GM23248 (cell line): ENCODE measurements around the gene UCN2. TPM values are rescaled to one million over a fixed set of nuclear protein-coding genes. Genes with fewer than 3 reads are reported as not detected.
A peak's percentile ranks its signal among the peaks of the same experiment; 100 is the strongest.

Experiments used
- DNase-seq: peaks from one replicate; pipeline ENCODE4 v3.0.0-alpha.2; 2015
- H2AFZ ChIP-seq: fragments of 200-600 bp; sonication (generic); 2 replicates; pipeline ENCODE4 v1.6.1; 2016; ENCODE audit warnings: antibody characterized with exemption
- H3F3A ChIP-seq: fragments of 200-600 bp; sonication (generic); 2 replicates; pipeline ENCODE4 v1.6.1; 2016; ENCODE audit warnings: mild to moderate bottlenecking, antibody characterized with exemption, mixed run types; ENCODE audit not compliant: insufficient read depth
- H3K27ac ChIP-seq: fragments of 200-600 bp; sonication (generic); 2 replicates; pipeline ENCODE4 v1.5.1; 2016; ENCODE audit warnings: mild to moderate bottlenecking
- H3K27me3 ChIP-seq: fragments of 200-600 bp; sonication (generic); replicated peaks from 2 replicates; pipeline ENCODE4 v1.6.1; 2016; ENCODE audit warnings: mild to moderate bottlenecking; ENCODE audit not compliant: insufficient read depth
- H3K36me3 ChIP-seq: fragments of 200-600 bp; sonication (generic); 2 replicates; pipeline ENCODE4 v1.6.1; 2016; ENCODE audit warnings: low read depth, mild to moderate bottlenecking
- H3K4me1 ChIP-seq: fragments of 200-600 bp; sonication (generic); 2 replicates; pipeline ENCODE4 v1.6.1; 2016; ENCODE audit warnings: mild to moderate bottlenecking; ENCODE audit not compliant: insufficient read depth
- H3K4me2 ChIP-seq: fragments of 200-600 bp; sonication (generic); one replicate; pipeline ENCODE4 v1.6.1; 2016; ENCODE audit warnings: mild to moderate bottlenecking; ENCODE audit not compliant: unreplicated experiment
- H3K4me3 ChIP-seq: fragments of 200-600 bp; sonication (generic); 2 replicates; pipeline ENCODE4 v1.5.1; 2016; ENCODE audit warnings: mild to moderate bottlenecking
- H3K79me2 ChIP-seq: fragments of 200-600 bp; sonication (generic); 2 replicates; pipeline ENCODE4 v1.6.1; 2016; ENCODE audit warnings: mild to moderate bottlenecking; ENCODE audit not compliant: insufficient read depth
- H3K9ac ChIP-seq: fragments of 200-600 bp; sonication (generic); 2 replicates; pipeline ENCODE4 v1.6.1; 2016; ENCODE audit warnings: mild to moderate bottlenecking
- H3K9me2 ChIP-seq: fragments of 200-600 bp; sonication (generic); 2 replicates; pipeline ENCODE4 v1.6.1; 2016; ENCODE audit warnings: mixed run types, mild to moderate bottlenecking, moderate library complexity; ENCODE audit not compliant: insufficient read depth
- H3K9me3 ChIP-seq: fragments of 200-600 bp; sonication (generic); one replicate; pipeline ENCODE4 v1.6.1; 2017; ENCODE audit warnings: low read depth
- H4K20me1 ChIP-seq: fragments of 200-600 bp; sonication (generic); 2 replicates; pipeline ENCODE4 v1.6.0; 2016; ENCODE audit not compliant: insufficient read depth
- EZH2 ChIP-seq: fragments of 200-600 bp; sonication (generic); IDR thresholded peaks from 2 replicates; pipeline ENCODE4 v1.6.1; 2018; ENCODE audit warnings: antibody characterized with exemption, mild to moderate bottlenecking; ENCODE audit not compliant: insufficient read depth, poor library complexity, severe bottlenecking
- EZH2phosphoT487 ChIP-seq: fragments of 200-600 bp; sonication (generic); IDR thresholded peaks from 2 replicates; pipeline ENCODE4 v1.6.1; 2018; ENCODE audit warnings: antibody characterized with exemption, moderate library complexity, mild to moderate bottlenecking, low read depth; ENCODE audit not compliant: insufficient read depth
- WGBS, 2 experiments: methylation state at CpG; one replicate each; pipeline ENCODE4 v1.1.6; 2015 to 2017; ENCODE audit warnings: low lambda C conversion rate in 2 of 2, low coverage in 1 of 2; ENCODE audit errors: missing lambda C conversion rate in 2 of 2; 5-methylcytosine and 5-hydroxymethylcytosine counted together
- in situ Hi-C: fragments of 300-500 bp; cut with MboI; formaldehyde crosslinking; loops from 2 replicates; pipeline ENCODE4 v1.15.0; 2020
- polyA plus RNA-seq: library from polyadenylated mRNA; unstranded; fragments of >200 nt; fragmentation: Nextera tagmentation; extraction: Ambion mirVana; gene quantifications from 2 replicates; pipeline ENCODE4 v1.2.1, GENCODE V29; 2016
- total RNA-seq: library from RNA; depleted of rRNA; stranded (reverse); fragments of >200 nt; shearing (Covaris generic); gene quantifications from 2 replicates; pipeline ENCODE4 v1.2.3, GENCODE V29; 2014

UCN2 gene
- total and polyA plus RNA-seq, 2 experiments from 2014 or later: 0.45 to 0.86 TPM

- Histone ChIP-seq H3K9me3 (no peaks in the 10 kb centered on the region), H3F3A (peaks cover 42% of the 10 kb centered on the region), H3K4me1 (peaks cover 52% of the 10 kb centered on the region), H3K79me2 (peaks cover 7% of the 10 kb centered on the region; the same call in 1 of the 2 replicates), H4K20me1 (no peaks in the 10 kb centered on the region), H3K9ac (peak overlapping the region; percentile 62), H3K27me3 (no peaks in the 10 kb centered on the region), H3K9me2 (no peaks in the 10 kb centered on the region), H3K27ac (peak overlapping the region; percentile 90), H2AFZ (no peak overlapping the region), H3K4me3 (peak overlapping the region; percentile 26; the same call in 1 of the 2 replicates), H3K36me3 (peaks cover 17% of the 10 kb centered on the region; the same call in 1 of the 2 replicates), H3K4me2 (peak overlapping the region; percentile 66)
- in situ Hi-C loops: no loop called here
- peak; percentile 96 for DNase-seq
- no peak for TF ChIP-seq EZH2phosphoT487
- TF ChIP-seq EZH2: no peak
- WGBS, 2 experiments: 4 to 6% methylated on average over 5 of the region's 5 CpGs
Observed at GRCh38 chr3:48598323-48599076, 34.9 kb upstream of the UCN2 start.

DNA sequence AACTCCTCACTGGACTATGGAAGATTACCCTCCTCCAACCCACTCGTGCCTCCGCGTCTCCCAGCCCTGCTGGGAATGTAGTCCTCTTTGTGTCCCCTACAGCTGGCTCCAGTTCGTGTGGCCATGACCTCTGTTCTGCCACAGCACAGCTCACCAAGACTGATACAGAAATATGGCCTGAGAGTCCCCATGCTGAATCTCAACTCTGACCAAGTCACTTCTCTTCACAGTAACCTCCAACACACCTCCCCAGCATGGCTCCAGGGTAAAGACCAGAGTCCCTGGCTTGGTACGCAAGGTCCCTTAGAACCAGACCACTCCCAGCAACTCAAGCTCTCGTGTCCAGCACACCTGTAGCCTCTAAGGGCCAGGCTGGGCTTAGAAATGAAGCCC, 33.8 kb upstream of the UCN2 start:
- Histone ChIP-seq H3F3A (peaks cover 42% of the 10 kb centered on the region), H3K4me2 (peak overlapping the region; percentile 66), H3K9me3 (no peaks in the 10 kb centered on the region), H3K27ac (peak overlapping the region; percentile 90), H3K27me3 (no peaks in the 10 kb centered on the region), H2AFZ (no peak overlapping the region), H4K20me1 (no peaks in the 10 kb centered on the region), H3K4me1 (peaks cover 52% of the 10 kb centered on the region), H3K4me3 (no peak overlapping the region), H3K79me2 (peaks cover 7% of the 10 kb centered on the region; the same call in 1 of the 2 replicates), H3K9ac (peak overlapping the region; percentile 62), H3K36me3 (peaks cover 17% of the 10 kb centered on the region; the same call in 1 of the 2 replicates), H3K9me2 (no peaks in the 10 kb centered on the region)
- no peak for DNase-seq
- in situ Hi-C loops: no loop called here
- TF ChIP-seq EZH2 (no peak), EZH2phosphoT487 (no peak)
- 90 to 92% methylated on average over 6 of the region's 6 CpGs for WGBS, 2 experiments

DNA sequence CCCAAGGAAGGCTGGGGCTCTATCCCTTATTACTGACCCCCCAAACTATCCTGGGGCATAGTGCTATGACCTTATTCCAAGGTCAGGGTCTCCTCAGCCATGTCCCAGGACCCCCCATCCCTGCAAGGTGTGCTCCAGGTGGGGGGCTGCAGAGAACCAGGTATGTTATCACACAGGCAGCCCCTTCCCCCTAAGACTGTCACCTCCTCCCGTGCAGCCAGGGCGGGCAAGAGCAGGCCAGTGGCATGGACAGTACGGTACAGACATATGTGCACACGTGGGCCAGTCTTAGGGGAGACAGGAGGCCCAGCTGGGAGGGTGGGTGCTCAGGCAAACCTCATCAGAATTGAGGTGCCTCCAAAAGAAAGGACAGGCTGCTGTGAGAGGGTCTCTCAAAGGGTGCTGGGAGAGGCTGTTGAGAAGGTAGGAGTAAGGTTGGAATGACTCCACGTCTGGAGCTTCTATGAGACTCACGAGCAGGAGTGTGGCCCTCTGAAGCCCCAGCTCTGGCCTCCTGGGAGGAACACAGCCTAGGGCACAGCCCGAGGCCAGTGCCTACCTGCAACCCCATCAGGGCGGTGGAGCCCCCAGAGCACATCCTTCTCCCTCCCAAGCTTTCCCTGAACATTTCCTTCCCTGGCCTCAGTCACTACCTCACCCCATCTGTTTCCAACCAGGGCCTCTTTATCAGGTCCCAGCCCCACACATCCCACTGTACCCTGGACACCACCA, 33.3 kb upstream of the UCN2 start:
- H3K9ac ChIP-seq: no peak overlapping the region
- in situ Hi-C loops: no loop called here
- no peaks in the 10 kb centered on the region for H4K20me1 ChIP-seq
- 83 to 86% methylated on average over 8 of the region's 8 CpGs for WGBS, 2 experiments
- TF ChIP-seq EZH2: no peak
- TF ChIP-seq EZH2phosphoT487: no peak
- no peak overlapping the region for H3K4me3 ChIP-seq
- H2AFZ ChIP-seq: no peak overlapping the region
- H3K27ac ChIP-seq: no peak overlapping the region
- peaks cover 17% of the 10 kb centered on the region; the same call in 1 of the 2 replicates for H3K36me3 ChIP-seq
- H3K4me1 ChIP-seq: peaks cover 52% of the 10 kb centered on the region
- DNase-seq: no peak
- H3F3A ChIP-seq: peaks cover 41% of the 10 kb centered on the region
- no peaks in the 10 kb centered on the region for H3K9me2 ChIP-seq
- peaks cover 7% of the 10 kb centered on the region; the same call in 1 of the 2 replicates for H3K79me2 ChIP-seq
- H3K9me3 ChIP-seq: no peaks in the 10 kb centered on the region
- H3K4me2 ChIP-seq: no peak overlapping the region
- H3K27me3 ChIP-seq: no peaks in the 10 kb centered on the region

- Histone ChIP-seq H3K4me3 (no peak overlapping the region), H3K9ac (peak overlapping the region; percentile 14; the same call in 1 of the 2 replicates), H3K9me2 (no peaks in the 10 kb centered on the region), H3K4me1 (peaks cover 52% of the 10 kb centered on the region), H3K4me2 (peak overlapping the region; percentile 76), H2AFZ (no peak overlapping the region), H4K20me1 (no peaks in the 10 kb centered on the region), H3K27me3 (no peaks in the 10 kb centered on the region), H3K27ac (peak overlapping the region; percentile 44), H3K9me3 (no peaks in the 10 kb centered on the region), H3F3A (peaks cover 34% of the 10 kb centered on the region), H3K36me3 (peaks cover 17% of the 10 kb centered on the region; the same call in 1 of the 2 replicates), H3K79me2 (peaks cover 7% of the 10 kb centered on the region; the same call in 1 of the 2 replicates)
- DNase-seq: no peak
- WGBS, 2 experiments: 85 to 88% methylated on average over 5 of the region's 5 CpGs
- TF ChIP-seq EZH2 (no peak), EZH2phosphoT487 (no peak)
- in situ Hi-C loops: no loop called here
Observed at GRCh38 chr3:48596157-48596556, 32.6 kb upstream of the UCN2 start.
